ENCODE results near the gene TMSB15B. TPM values are rescaled to one million over a fixed set of nuclear protein-coding genes. Genes with fewer than 3 reads are reported as not detected.
"Not testable (repeated sequence)": the region's sequence is repeated elsewhere in the genome, so short reads cannot be mapped to it uniquely, and the experiment has no call there.

TMSB15B gene
- total and polyA plus RNA-seq, 2 experiments from 2014 or later: 10.2 to 44.2 TPM

DNA sequence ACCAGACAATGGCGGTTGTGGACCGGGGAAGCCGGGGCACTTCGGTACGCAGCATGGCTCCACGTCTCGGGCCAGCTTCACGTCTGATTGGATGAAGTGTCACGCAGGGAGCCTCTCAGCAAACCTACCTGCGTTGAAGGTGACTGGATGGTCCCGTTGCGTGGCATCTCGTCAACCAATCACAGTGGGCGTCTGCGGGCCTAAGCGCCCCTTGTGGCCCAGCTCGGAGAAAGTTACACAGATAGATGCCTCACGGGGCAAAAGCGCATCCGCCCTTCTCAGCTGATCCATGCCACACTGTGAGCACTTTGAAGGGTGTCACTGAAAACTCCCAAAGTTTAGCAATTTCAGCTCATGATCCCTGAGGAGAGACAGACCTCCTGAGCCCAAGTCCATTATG is 51.2 kb downstream of the TMSB15B start, which contains the start of gene H2BW1:
Gene H2BW1, minus strand, starts transcription at position 103 of the 400 bp plus-strand sequence. CDS start 132 bp downstream, outside the sequence.
- Histone ChIP-seq H3K4me3 (no peak within 1 kb of the TSS), H3K27ac (no peak within 1 kb of the TSS), H3K36me3 (no peaks in the 10 kb centered on the region), H3K9me3 (ENCODE audit: low read depth) (no peaks in the 10 kb centered on the region), H3K4me1 (ENCODE audit: low read depth) (no peaks in the 10 kb centered on the region), H3K27me3 (no peaks in the 10 kb centered on the region)
- TF ChIP-seq, protein P1, sequence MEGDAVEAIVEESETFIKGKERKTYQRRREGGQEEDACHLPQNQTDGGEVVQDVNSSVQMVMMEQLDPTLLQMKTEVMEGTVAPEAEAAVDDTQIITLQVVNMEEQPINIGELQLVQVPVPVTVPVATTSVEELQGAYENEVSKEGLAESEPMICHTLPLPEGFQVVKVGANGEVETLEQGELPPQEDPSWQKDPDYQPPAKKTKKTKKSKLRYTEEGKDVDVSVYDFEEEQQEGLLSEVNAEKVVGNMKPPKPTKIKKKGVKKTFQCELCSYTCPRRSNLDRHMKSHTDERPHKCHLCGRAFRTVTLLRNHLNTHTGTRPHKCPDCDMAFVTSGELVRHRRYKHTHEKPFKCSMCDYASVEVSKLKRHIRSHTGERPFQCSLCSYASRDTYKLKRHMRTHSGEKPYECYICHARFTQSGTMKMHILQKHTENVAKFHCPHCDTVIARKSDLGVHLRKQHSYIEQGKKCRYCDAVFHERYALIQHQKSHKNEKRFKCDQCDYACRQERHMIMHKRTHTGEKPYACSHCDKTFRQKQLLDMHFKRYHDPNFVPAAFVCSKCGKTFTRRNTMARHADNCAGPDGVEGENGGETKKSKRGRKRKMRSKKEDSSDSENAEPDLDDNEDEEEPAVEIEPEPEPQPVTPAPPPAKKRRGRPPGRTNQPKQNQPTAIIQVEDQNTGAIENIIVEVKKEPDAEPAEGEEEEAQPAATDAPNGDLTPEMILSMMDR (IDR thresholded peaks at IDR 0.05; ENCODE audit: low read depth, low read length): no peak
- no peak for DNase-seq (ENCODE audit: low read depth in 1 of 2, low spot score in 1 of 2)

DNA sequence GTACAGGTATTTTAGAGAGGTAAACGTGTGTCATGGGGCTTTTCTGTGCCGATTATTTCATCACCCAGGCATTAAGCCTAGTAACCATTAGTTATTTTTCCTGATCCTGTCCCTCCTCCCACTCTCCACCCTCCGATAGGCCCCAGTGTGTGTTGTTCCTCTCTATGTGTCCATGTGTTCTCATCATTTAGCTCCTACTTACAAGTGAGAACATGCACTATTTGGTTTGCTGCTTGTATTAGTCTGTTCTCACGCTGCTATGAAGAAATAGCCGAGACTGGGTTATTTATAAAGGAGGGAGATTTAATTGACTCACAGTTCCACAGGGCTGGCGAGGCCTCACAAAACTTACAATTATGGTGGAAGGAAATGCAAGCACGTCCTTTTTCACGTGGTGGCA is 53.1 kb downstream of the TMSB15B start:
- not testable (repeated sequence) for H3K27me3 ChIP-seq; DNase-seq (ENCODE audit: low read depth in 1 of 2, low spot score in 1 of 2); H3K4me1 ChIP-seq (ENCODE audit: low read depth); H3K27ac ChIP-seq; H3K4me3 ChIP-seq; H3K9me3 ChIP-seq (ENCODE audit: low read depth); H3K36me3 ChIP-seq

Other genes starting within 250 kb of the TMSB15B start
- 0.03 and 0.07 TPM in 2 replicates for gene PLP1, start 185.8 kb upstream of the TMSB15B start, total RNA-seq
- not detected in 2 replicates for gene PLP1, start 185.8 kb upstream of the TMSB15B start, polyA plus RNA-seq
- 3.4 and 5.8 TPM in 2 replicates for gene RAB9B, start 130.4 kb upstream of the TMSB15B start, total RNA-seq
- gene RAB9B, start 130.4 kb upstream of the TMSB15B start, polyA plus RNA-seq: 3.3 and 6.6 TPM in 2 replicates
- gene H2BW1, start 51.1 kb downstream of the TMSB15B start, total RNA-seq: not detected in 2 replicates
- not detected in 2 replicates for gene H2BW1, start 51.1 kb downstream of the TMSB15B start, polyA plus RNA-seq
- not detected in 2 replicates for gene H2BW2, start 77.3 kb downstream of the TMSB15B start, total RNA-seq
- gene H2BW2, start 77.3 kb downstream of the TMSB15B start, polyA plus RNA-seq: not detected in 2 replicates
- 6.2 and 9.2 TPM in 2 replicates for gene TMSB15C, start 113.6 kb downstream of the TMSB15B start, total RNA-seq
- 3.3 and 3.8 TPM in 2 replicates for gene TMSB15C, start 113.6 kb downstream of the TMSB15B start, polyA plus RNA-seq
- 4.1 and 4.5 TPM in 2 replicates for gene ZCCHC18, start 149.9 kb downstream of the TMSB15B start, total RNA-seq
- gene ZCCHC18, start 149.9 kb downstream of the TMSB15B start, polyA plus RNA-seq: 4.8 and 5.5 TPM in 2 replicates
- 8.7 and 15.2 TPM in 2 replicates for gene SLC25A53, start 194.4 kb downstream of the TMSB15B start, total RNA-seq
- 5.1 and 9.5 TPM in 2 replicates for gene SLC25A53, start 194.4 kb downstream of the TMSB15B start, polyA plus RNA-seq
- 25.5 and 28.1 TPM in 2 replicates for gene FAM199X, start 203.8 kb downstream of the TMSB15B start, total RNA-seq
- gene FAM199X, start 203.8 kb downstream of the TMSB15B start, polyA plus RNA-seq: 18.4 and 21.3 TPM in 2 replicates

All from cardiac muscle cell (in vitro differentiated cells and primary cell).